CD4-positive, alpha-beta T cell treated with Interleukin-6 at 100 ng/mL for 8 hours (primary cell): ENCODE results near the gene GNG5.
"Not testable (repeated sequence)": the region's sequence is repeated elsewhere in the genome, so short reads cannot be mapped to it uniquely, and the experiment has no call there.

ENCODE experiments used
- DNase-seq: peaks from one replicate; pipeline ENCODE4 v3.0.0-alpha.2; 2020; ENCODE audit warnings: mixed read lengths, low spot score

GNG5 gene

GRCh38 chr1:84506002-84506728 lies at the start of gene GNG5, which contains the start of gene SPATA1:
TSS of gene GNG5 (minus strand) at chr1:84506581. CDS start at chr1:84506091, 490 bp downstream.
TSS of gene SPATA1 (plus strand) at chr1:84506386. CDS start at chr1:84516360, 9,974 bp downstream.
- DNase-seq, result peak; percentile 97

- no peak for DNase-seq
Observed at GRCh38 chr1:84550826-84551225, 44.4 kb upstream of the GNG5 start.

- no peak for DNase-seq
Observed at GRCh38 chr1:84541679-84542078, 35.3 kb upstream of the GNG5 start.

DNA sequence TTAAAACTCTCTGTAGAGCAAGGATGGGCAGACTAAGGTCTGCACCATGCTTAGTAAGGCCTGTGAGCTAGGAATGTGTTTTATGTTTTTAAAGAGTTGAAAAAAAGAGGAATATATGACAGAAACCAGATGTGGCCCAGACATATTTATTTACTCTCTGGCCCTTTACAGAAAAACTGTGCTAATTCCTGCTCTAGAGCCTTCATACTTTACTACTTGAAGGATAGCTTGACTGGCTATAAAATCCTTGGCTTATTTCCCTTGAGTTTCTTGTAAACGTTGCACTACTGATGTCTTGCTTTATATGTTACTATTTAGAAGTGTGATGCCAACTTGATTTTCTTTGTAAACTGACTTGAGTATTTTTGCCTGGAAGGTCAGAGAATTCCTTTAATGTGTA lies 34.4 kb upstream of the GNG5 start:
- no peak for DNase-seq

DNA sequence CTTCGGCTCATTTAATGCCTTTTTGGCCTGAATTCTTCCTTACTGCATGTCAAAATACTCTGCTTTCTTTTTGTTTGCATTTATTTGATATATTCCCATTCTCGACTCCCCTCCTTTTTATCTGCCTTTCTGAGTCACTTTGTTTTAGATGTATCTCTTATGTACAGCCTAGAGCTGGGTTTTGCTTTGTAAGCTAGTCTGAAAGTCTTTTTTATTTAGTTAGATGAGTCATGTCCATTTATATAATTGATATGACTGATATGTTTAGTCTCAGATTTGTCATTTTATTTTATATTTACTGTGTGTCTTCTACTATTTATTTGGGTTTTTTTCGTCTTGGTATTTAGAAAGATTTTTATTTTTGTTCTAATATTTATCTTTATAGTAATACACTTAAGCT lies 33.6 kb upstream of the GNG5 start:
- DNase-seq, result no peak

DNA sequence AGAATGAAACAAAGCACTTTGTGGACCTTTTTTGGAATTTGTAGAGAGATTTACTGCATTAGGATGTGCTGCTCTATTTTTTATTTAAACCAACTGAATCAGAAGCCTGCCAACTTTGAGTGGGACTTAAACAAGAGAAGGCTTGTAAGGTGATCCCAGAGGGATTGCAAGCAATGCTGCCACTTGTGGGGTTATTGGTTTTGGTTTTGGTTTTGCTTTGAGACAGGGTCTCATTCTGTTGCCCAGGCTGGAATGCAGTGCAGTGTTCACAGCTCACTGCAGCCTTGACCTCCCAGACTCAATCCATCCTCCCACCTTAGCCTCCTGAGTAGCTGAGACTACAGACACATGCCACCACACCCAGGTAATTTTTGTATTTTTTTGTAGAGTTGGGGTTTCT lies 32.2 kb upstream of the GNG5 start:
- no peak for DNase-seq

DNA sequence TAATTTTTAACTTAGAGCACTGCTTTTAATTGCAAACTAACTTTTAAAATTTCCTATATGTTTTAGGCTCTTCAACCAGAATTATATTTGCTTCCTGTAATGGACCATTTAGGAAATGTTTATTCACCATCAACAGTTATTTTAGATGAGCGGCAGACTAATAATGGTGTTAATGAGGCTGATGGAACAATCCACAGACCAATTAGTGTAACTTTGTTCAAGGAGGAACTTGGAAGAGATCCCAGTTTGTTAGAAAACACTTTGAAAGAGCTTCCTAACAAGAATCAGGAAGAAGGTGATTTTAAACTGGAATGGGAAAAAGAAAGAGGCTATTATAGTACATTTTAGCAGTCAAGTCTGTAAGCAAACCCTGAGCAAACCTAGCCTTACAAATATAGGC lies 19.4 kb upstream of the GNG5 start:
- no peak for DNase-seq

- no peak for DNase-seq
Observed at GRCh38 chr1:84524590-84524989, 18.2 kb upstream of the GNG5 start.

GRCh38 chr1:84510668-84511067 lies 4.3 kb upstream of the GNG5 start:
- no peak for DNase-seq

DNA sequence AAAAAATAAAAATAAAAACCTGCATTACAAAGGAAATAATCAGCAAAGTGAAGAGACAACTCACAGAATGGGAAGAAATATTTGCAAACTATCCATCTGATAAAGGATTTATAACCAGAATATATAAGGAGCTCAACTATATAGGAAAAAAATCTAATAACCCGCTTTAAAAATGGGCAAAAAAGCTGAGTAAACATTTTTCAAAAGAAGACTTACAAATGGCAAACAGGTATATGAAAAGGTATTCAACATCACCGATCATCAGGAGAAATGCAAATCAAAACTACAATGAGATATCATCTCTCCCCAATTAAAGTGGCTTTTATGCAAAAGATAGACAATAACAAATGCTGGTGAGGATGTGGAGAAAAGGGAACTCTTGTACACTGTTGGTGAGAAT lies 3.8 kb upstream of the GNG5 start:
- DNase-seq, result no peak

GRCh38 chr1:84509029-84509428 lies 2.6 kb upstream of the GNG5 start:
- no peak for DNase-seq

DNA sequence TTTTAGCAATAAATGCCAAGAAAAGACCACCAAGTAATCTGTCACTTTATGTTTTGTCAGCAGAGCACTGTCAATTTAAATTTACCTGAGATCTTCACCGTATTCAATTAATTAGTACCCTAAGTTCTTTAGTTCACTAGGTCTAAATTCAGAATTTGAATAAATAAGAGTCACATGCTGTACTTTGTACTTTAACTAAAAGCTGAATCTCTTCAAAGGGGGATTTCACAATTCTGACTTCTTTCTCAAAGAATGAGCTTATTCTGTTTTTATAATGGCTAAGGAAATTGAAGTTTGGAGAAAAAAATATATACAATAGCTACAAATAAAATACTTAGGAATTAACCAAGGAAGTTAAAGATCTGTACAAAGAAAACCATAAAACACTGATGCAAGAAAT lies 2.1 kb upstream of the GNG5 start:
- no peak for DNase-seq

- DNase-seq, result not testable (repeated sequence)
Observed at GRCh38 chr1:84507887-84508286, 1.5 kb upstream of the GNG5 start.

GRCh38 chr1:84506729-84507453 lies 510 bp upstream of the GNG5 start:
- no peak for DNase-seq

DNA sequence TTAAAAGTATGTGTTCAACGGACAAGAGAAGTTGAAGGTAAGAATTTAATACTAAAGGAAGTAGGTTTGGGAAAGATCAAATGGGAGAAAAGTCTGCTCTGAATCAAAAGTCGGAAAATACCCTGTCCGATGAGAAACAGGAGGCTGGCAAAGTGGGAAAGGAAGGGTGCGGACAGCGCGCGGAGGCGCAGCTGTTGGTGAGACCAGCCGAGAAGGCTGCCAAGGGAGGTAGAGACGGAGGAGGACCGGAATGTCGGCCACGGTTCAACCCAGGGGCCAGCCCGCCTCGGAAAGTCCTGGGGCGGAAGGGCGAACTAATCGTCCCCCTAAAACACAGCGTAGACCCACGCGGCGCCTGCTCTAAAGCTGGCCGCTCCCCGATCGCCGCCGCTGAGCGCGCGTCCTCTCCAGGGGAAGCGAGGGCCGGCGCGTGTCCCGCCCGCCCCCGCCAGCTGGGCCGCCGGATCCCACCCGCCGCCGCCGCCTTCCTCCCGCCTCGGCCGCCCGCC lies 834 bp downstream of the GNG5 start:
- no peak for DNase-seq

GRCh38 chr1:84504580-84505492 lies 1.5 kb downstream of the GNG5 start:
- no peak for DNase-seq

GRCh38 chr1:84502927-84503326 lies 3.5 kb downstream of the GNG5 start:
- no peak for DNase-seq

DNA sequence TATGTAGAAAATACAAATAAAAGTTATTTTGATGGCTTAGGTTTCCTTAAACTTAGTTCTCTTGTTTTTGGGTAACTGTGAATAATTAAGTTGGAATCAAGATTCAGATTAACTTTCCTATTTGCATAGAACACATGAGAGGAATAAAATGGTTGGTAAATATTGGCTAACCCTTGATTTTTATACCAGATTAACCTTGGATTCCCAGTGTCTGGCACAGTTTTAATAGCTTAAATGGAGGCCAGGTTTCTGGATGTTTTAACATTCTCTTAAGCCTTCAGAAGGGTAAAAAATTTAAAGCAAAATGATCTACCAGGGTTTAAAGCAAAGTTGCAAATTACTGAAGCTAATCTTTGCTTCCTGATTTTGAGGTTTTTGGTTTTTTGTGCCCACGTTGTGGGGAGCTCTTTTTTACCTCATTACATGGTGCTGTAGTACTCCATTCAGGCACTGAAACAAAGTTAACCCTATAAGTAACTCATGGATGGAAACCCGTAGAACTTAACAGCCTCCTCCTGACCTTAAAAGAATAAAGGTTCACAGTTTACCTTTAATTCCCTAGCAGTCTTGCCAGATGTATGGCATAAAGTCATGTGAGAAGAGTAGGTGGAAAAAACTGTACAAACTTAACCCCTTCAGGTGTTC lies 8.6 kb downstream of the GNG5 start:
- DNase-seq, result no peak

- DNase-seq, result no peak
Observed at GRCh38 chr1:84496498-84496897, 9.9 kb downstream of the GNG5 start.

- DNase-seq, result no peak
Observed at GRCh38 chr1:84493747-84494146, 12.6 kb downstream of the GNG5 start.

GRCh38 chr1:84492726-84493125 lies 13.7 kb downstream of the GNG5 start:
- no peak for DNase-seq

DNA sequence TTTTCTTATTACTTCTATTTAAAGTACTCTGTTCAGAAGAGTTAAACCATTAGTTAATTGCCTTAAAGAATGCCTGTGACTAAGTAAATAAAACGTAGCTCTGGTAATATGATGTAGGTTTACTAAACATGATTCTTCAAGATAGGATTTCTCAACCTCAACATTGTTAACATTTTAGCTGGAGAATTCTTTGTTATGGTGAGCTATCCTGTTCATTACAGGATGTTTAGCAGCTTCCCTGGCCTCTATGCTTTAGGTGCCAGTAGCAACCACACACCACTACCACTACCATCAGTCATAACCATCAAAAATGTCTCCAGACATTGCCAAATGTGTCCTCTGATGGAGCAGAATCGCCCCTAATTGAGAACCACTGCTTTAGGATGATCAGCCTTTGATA lies 16.6 kb downstream of the GNG5 start:
- no peak for DNase-seq
